Stimulated activated CD4-positive, alpha-beta T cell treated with anti-CD3 and anti-CD28 coated beads, Interleukin-12 subunit alpha, Interleukin-12 subunit beta, amount 100 ng/mL, for 4 hours (primary cell): ENCODE measurements around the gene TMCO1.
"Not testable (repeated sequence)": the region's sequence is repeated elsewhere in the genome, so short reads cannot be mapped to it uniquely, and the experiment has no call there.

Source experiments
- DNase-seq: peaks from one replicate; pipeline ENCODE4 v3.0.0-alpha.2; 2020

TMCO1 gene, protein sequence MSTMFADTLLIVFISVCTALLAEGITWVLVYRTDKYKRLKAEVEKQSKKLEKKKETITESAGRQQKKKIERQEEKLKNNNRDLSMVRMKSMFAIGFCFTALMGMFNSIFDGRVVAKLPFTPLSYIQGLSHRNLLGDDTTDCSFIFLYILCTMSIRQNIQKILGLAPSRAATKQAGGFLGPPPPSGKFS

DNA sequence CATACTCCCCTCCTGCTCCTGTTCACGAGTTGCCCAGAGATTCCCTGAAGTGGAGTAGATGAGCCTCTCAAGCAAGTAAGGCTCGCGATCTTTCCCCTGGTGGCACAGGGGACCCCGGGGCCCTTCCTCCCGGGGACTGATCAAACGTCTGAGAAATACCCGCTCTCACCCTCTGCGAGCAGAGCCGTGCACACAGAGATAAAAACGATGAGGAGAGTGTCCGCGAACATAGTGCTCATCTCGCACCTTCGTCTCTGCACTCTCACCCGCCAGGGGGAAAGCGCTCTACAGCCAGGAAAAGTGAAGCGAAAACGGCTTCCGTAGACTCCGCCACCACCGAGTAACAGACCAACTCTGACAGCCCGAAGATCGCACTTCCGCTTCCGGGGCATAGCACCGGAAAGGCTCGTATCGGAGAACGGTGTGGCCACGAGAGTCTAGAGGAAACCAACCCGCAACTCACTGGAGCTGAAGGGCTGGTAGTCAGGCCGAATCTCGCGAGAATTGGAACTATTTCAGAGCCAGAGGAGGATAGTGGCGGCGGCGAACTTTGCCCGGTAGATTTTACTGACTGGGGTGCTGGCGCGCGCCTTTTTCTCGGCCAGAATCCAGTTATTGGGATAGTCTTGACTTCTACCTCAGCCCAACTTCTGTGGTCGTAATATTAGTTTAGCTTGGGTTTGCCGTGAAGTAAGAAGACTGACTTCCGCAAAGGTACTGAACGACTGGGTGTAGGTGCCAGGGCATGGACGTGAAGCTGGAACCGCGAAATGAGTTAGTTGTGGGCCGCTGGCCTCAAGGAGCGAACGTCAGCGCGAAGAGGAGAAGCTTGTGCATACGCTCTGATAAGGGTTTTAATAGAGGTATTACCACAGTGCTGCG lies at the start of gene TMCO1:
TSS of gene TMCO1 (minus strand) at position 356 of the 882 bp plus-strand sequence. CDS start at position 239, 117 bp downstream.
- DNase-seq, result peak; percentile 83

DNA sequence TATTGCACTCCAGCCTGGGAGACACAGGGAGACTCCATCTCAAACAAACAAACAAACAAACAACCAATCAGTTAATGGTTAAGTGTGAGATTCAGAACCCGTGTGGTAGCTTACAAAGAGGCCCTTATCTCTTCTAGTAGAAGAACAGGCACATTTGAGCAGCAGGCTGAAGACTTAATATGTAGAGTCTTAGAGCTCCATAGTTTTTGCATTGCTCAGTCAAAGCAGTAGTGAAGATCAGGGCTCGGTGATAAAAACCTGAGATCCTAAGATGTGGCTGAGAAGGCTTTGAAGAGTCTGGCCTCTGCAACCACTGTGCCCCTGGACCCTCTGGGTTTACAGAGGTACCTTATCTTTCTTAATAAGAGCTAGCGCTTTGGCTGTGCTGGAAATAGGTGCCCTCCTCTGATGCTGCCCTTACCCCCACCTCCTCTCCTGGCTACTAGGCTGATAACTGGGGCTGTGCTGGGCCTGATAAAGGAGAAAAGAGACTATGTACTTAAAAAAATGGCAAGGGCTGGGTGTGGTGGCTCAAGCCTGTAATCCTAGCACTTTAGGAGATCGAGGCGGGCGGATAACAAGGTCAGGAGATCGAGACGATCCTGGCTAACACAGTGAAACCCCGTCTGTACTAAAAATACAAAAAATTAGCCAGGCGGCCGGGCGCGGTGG lies 48.3 kb upstream of the TMCO1 start:
- DNase-seq, result no peak

DNA sequence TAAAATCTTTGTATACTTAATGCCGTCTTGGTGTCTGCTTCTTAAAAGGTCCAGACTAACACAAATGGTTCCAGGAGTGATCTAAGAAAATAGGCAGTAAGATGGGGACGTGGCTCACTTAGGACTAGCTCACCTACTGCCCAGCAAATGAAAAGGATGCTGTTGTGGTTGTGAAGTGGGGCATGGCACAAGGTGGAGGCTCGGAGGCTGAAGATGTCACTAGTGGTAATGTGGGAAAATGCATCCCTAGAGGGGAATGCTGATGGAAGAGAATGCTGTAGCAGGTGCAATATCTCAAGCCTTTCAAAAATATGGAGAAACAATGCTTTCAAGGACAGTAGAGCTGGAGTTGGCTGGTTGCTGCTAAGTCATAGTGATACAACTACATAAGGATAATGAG lies 47.5 kb upstream of the TMCO1 start:
- no peak for DNase-seq

DNA sequence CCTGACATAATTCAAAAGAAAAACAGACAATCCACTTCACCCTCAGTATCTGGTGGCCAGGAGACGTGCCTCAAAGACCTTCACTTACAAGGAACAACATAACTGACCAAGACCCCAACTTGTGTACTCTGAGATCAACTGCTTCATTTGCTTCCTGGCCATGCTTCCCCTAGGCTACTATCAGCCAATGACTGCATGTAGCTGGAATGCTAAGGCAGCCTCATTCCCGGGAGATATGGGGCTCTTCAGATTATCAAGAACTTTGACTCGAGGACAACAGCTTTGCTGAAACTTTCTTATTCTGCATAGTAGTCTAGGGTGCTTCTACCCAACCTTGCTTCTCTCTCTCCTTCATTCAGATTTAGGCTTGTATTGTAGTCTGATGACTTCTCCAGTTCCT lies 47.1 kb upstream of the TMCO1 start:
- DNase-seq, result no peak

DNA sequence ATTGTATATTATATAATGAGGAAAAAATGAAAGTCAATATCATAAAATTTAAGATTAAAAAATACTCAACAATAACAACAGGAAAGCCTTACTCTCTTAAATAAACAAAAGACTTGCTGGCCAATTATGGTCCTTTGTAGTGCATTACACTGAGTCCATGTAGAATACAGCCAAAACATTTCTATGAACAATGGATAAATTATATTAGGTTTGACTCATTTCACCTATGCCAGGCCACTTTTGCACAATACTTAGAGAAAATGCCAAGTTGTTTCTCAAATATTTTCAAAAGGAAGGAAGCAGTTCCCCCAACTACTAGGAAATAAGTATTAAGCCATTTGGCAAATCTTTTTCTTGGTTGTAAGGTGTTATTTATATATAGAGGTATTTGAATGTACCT lies 38.9 kb upstream of the TMCO1 start:
- no peak for DNase-seq

DNA sequence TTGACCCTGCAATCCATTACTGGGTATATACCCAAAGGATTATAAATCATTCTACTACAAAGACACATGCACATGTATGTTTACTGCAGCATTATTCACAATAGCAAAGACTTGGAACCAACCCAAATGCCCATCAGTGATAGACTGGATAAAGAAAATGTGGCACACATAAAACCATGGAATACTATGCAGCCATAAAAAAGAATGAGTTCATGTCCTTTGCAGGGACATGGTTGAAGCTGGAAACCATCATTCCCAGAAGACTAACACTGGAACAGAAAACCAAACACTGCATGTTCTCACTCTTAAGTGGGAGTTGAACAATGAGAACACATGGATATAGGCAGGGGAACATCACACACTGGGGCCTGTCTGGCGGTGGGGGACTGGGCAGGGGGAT lies 35.8 kb upstream of the TMCO1 start:
- not testable (repeated sequence) for DNase-seq

DNA sequence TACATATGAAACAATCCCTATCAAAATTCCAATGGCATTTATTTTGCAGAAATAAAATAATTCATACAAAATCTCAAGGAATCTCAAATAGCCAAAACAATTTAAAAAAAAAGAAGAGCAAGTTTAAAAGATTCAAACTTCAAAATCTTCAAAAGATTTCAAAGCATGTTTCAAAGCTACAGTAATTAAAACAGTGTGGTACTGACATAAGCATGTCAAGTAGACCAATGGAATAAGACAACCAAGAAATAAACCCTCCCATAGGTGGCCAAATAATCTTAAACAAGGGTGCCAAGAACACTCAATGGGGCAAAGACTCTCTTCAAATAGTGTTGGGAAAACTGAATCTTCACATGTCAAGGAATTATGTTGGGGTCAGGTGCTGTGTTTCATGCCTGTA lies 30.7 kb upstream of the TMCO1 start:
- no peak for DNase-seq

DNA sequence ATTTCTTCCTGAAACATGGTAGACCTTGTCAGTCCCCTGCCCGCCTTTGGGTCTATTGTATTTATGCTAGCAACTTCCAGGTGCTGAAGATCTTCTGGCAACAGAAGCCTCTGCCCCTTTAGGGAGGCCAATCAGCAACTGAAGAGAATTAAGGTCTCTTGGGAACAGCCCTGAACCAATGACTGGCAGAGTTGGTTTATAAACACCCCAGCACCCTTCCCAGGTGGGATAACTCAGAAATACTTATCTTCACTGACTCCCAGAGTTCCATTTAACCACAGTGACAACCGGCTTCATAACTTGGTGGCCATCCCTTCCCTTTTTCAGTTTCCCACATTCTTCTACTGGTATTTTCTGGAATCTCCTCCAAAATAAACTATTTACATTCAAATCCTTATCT lies 27.2 kb upstream of the TMCO1 start:
- no peak for DNase-seq

DNA sequence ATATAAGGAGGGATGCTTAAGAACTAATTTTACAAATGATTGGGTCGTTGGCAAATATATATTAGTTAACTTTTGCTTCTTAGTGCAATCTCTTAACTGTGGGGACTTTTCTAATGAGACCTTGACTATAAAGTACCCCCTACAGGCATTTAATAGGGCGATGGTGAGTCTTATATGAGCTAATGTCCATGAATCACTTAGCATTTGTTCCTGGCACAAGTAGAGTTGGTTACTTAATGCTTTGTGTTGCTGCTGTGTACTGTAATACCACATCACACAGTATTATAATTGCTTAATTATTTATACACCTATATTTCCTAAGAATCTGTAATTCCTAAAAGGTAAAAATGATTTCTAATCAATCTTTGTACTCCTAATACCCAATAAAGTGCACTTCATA lies 25.3 kb upstream of the TMCO1 start:
- no peak for DNase-seq

DNA sequence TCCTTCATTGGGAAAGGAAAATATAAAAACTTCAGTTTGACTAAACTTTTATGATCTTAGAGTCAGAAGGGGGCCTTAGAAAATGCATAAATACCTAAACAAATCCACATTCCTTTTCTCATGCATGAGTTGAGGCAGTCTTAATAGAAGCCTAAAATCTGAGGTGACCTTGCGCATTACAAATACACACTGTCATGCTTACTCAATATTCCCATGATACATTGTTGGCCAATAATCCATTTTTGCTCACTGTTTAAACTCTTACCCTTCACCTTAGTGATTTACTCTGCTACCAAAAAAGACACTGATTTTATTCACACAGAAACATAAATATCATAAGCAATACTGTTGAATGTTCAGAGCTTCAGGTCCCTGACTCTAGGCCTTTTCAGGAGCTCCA lies 19.1 kb upstream of the TMCO1 start:
- no peak for DNase-seq

DNA sequence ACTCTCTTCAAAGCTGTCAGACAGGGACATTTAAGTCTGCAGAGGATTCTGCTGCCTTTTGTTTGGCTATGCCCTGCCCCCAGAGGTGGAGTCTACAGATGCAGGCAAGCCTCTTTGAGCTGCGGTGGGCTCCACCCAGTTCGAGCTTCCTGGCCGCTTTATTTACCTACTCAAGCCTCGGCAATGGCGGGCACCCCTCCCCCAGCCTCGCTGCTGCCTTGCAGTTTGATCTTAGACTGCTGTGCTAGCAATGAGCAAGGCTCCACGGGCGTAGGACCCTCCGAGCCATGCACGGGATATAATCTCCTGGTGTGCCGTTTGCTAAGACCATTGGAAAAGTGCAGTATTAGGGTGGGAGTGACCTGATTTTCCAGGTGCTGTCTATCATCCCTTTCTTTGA lies 14.9 kb upstream of the TMCO1 start:
- DNase-seq, result not testable (repeated sequence)

DNA sequence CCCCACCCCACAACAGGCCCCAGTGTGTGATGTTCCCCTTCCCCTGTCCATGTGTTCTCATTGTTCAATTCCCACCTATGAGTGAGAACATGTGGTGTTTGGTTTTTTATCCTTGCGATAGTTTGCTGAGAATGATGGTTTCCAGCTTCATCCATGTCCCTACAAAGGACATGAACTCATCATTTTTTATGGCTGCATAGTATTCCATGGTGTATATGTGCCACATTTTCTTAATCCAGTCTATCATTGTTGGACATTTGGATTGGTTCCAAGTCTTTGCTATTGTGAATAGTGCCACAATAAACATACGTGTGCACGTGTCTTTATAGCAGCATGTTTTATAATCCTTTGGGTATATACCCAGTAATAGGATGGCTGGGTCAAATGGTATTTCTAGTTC lies 9.5 kb upstream of the TMCO1 start:
- DNase-seq, result not testable (repeated sequence)

DNA sequence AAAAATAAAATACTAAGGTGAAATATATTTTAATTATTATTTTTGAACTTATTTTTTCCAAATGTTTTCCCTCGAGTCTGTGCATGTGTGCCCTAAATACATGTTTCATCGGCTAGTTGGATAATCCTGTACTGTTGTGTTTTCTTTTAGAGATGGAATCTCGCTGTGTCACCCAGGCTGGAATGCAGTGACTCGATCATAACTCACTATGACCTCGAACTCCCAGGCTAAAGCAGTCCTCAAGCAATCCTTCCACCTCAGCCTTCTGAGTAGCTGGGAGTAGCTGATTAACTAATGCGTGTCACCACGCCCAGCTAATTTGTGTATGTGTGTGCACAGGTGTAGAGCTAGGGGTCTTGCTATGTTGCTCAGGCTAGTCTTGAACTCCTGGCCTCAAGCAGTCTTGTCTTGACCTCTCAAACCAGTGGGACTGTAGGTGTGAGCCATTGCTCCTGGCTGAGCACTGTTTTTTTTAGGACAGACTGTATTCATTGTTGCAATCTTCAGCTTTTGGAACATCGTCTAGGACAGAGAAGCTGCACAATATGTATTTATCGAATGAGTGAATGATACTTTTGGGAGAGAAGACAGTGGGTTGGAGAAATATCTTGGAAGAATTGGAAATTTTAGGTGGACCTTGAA lies 4.8 kb upstream of the TMCO1 start:
- DNase-seq, result no peak

DNA sequence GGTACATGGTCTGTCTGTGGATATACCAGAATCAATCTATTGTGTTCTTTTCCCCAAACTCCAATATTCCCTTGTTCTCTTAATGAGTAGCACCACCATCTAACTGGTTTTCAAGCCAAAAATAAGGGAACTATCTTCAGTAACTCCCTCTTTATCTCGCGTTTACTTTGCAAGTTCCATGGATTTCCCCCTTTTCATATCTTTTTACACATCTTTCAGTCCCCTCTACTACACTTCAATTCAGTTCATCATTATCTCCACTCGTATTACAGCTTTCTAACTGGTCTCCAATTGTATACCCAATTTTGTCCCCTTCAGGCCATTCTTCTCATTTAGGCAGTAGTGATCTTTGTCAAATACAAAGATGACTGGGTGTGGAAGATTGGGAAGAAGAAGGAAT lies 4.1 kb upstream of the TMCO1 start:
- no peak for DNase-seq

DNA sequence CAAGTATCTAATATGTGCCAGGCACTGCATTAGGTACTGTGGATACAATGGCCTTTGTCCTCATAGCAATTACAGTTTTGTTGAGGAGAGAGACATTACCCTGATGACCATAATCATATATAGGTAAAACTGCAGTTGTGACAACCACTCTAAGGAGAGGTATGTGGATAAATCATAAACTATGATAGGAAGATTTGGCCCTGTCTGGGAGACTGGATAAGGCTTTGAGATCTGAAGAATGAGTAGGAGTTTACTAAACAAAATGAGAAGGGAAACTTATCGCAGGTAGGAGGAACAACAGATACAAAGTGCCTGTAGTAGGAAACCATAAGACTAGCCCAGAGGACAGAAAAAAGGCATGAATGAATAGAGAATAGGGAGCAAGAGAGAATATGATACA lies 4.4 kb downstream of the TMCO1 start:
- no peak for DNase-seq

DNA sequence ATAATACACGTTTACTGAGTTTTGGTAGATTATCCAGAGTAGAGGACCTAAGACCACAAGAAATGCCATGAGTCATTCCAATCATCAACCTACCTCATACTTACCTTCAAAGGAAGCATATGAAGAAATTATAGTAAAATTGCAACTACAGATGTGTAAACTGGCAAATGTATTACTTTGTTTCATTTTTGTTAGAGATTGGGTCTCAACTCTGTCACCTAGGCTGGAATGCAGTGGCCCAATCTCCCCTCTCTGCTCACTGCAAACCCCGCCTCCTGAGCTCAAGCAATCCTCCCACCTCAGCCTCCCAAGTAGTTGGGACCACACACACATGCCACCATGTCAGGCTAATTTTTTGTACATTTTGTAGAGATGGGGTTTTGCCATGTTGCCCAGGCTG lies 5.2 kb downstream of the TMCO1 start:
- DNase-seq, result no peak

DNA sequence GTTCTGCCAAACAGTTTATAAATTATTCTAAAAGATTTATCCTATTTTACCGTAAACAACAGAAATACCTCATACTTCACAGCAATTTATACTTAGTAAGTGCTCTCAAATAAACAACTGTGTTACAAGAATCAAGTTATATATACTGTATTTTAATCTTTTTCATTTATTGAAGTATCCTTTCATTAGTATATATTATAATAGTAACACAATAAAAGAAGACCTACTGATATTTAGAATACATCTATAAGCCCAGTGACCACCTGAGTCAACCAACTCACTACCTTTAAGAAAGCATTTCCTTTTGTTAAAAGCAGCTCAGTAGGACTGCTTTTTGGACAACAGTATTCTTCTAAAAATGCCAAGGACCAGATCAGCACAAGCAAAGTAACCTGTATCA lies 5.9 kb downstream of the TMCO1 start:
- DNase-seq, result no peak

DNA sequence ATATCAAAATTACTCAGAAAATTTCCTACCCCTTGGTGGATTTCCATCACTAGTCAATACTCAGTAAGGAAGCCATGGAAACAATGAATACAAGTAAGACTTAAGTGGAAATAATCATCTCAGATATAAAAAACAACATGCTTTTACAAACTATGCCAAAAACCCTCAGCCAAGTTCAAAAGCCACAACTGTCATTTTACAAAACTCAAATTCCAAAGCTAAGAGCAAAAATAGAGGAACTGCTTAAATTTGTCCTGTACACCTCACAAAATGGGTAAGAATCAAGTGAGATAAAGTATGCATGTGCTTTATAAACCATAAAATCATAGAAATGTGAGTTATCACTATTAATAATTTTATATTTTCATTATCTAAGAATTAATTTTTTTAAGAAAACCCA lies 9.6 kb downstream of the TMCO1 start:
- DNase-seq, result no peak

DNA sequence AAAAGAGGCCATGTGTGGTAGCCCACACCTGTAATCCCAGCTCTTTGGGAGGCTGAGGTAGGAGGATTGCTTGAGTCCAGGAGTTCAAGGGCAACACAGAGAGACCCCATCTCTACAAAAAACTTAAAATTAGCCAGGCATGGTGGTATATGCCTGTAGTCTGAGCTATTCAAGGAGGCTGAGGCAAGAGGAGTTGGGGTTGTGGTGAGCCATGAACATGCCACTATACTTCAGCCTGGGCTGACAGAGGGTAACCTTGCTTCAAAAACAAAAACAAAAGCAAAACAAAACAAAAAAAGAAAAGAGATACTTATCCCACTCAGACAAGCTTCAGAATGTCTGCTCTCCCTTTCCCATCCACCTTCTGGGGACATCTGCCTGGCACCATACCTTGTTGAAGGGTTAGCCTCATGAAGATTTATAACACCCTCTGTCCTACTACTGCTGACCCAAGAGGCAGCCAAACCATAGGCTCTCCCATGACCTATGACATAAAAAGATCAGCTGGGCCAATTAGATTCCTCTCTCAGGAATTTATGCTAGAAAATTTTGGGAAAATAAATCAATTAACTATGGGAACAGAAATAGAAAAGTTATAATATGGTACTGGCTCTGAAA lies 13.2 kb downstream of the TMCO1 start:
- no peak for DNase-seq

DNA sequence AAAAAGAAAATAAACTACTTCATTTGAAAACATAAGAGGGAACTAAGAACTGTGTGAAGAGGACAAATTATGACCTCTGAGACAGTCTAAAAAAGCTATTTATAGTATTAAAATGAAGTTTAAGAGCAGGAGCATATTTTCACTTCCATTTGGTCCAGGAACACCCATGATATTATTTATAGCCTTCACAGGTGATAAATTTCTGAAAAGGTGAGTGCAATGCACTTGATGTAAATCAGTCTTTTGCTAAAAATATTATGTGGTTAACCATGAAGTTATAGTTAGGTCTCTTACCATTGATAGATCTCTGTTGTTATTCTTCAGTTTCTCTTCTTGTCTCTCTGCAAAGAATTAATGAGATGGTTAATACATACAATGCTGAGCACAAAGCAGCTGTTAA lies 14.7 kb downstream of the TMCO1 start:
- no peak for DNase-seq

DNA sequence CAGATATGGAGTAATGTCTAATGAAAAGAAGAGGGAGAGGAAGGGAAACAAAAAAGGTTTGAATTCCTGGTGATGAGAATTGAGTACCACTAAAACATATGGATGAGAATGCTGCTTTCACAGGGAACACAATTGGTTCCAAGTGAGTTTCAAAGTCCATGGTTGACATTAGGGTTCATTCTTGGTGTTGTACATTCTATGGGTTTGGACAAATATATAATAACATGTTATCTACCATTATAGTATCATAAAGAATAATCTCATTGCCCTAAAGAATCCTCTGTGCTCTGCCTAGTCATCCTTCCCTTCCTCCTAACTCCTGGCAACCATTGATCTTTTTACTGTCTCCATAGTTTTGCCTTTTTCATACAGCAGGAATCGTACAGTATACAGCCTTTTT lies 20.1 kb downstream of the TMCO1 start:
- no peak for DNase-seq

DNA sequence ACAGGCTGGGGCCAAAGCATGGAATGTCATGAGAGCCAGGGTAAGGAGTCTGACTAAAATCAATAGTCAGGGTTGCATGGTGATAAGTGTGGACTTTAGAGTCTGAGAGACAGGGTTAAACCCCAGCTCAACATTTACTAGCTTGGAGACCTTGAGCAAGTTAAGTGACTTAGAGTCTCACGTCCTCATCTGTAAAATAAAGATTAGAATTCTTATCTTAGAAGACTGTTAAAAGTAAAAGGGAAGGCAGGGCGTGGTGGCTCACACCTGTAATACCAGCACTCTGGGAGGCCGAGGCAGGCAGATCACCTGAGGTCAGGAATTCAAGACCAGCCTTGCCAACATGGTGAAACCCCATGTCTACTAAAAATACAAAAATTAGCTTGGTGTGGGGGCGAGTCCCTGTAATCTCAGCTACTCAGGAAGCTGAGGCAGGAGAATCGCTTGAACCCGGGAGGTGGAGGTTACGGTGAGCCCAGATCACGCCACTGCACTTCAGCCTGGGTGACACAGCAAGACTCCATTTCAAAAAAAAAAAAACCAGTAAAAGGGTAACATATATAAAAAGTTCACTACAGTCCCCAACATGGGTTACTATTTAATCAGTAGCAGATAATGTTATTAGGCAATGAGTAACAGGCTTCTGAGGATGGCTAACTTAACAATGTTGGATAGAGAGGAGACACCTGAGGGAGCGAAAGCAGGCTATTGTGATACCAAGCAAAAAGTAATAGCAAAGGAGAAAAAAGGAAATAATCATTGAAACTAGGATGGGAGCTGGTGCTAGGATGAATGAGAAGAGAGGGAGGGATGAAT lies 20.8 kb downstream of the TMCO1 start:
- no peak for DNase-seq
